SK-N-SH (cell line): ENCODE data around the gene BRPF3.

ENCODE experiments used
- NFIC ChIP-seq: IDR thresholded peaks from 2 replicates; pipeline ENCODE4 v1.4.0; 2012; ENCODE audit warnings: borderline replicate concordance
- POLR2AphosphoS5 ChIP-seq: IDR thresholded peaks from 2 replicates; pipeline ENCODE4 v1.6.1; 2012; ENCODE audit warnings: low read depth, low read length
- RAD21 ChIP-seq: IDR thresholded peaks from 2 replicates; pipeline ENCODE4 v1.6.1; 2012; ENCODE audit warnings: mild to moderate bottlenecking, low read length
- TF ChIP-seq, protein P1 (sequence below): fragments of 200-600 bp; sonication (generic); IDR thresholded peaks from 2 replicates; pipeline ENCODE4 v1.6.1; 2017; ENCODE audit warnings: antibody characterized with exemption, mild to moderate bottlenecking, moderate library complexity

DNA sequence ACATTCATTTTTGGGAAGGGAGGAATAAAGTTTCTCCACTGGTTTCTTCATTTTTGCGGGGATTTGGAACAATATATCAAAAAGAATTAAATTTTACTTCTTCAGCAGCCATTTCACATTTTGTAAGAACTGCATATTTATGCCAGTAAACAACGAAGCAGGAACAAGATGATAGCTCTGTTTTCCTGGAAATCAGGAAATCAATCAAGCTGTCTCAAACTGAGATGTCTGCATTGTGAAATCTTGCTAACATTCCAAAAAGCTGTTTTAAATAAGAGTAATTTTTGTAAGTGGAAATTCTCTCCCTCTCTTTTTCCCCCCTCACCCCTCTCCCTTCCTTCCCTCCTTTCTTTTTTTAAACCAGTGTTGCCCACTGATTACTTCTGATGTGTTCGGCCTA lies 46.3 kb upstream of the BRPF3 start:
- TF ChIP-seq, protein P1, sequence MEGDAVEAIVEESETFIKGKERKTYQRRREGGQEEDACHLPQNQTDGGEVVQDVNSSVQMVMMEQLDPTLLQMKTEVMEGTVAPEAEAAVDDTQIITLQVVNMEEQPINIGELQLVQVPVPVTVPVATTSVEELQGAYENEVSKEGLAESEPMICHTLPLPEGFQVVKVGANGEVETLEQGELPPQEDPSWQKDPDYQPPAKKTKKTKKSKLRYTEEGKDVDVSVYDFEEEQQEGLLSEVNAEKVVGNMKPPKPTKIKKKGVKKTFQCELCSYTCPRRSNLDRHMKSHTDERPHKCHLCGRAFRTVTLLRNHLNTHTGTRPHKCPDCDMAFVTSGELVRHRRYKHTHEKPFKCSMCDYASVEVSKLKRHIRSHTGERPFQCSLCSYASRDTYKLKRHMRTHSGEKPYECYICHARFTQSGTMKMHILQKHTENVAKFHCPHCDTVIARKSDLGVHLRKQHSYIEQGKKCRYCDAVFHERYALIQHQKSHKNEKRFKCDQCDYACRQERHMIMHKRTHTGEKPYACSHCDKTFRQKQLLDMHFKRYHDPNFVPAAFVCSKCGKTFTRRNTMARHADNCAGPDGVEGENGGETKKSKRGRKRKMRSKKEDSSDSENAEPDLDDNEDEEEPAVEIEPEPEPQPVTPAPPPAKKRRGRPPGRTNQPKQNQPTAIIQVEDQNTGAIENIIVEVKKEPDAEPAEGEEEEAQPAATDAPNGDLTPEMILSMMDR = no peak
- no peak for TF ChIP-seq POLR2AphosphoS5
- no peak for TF ChIP-seq NFIC
- no peak for TF ChIP-seq RAD21
